GM12878 (cell line): ENCODE measurements around the gene ENG. TPM values are rescaled to one million over a fixed set of nuclear protein-coding genes. Genes with fewer than 3 reads are reported as not detected.

Experiments used
- ATAC-seq: fragments of 200-7000 bp; cut with Tn5 transposase; 3 replicates; pipeline ENCODE4 v1.9.1; 2020; ENCODE audit warnings: mild to moderate bottlenecking, moderate library complexity
- BruUV-seq: library from RNA; stranded (reverse); fragments of 400-500 nt; replicated peaks from 2 replicates; lab custom pipeline; 2021; lab: Mats Ljungman, UMichigan
- CTCF ChIA-PET: fragments of 300-600 bp; sonication (Branson Sonifier 250); formaldehyde crosslinking; extraction: SDS; loops from one replicate; lab custom pipeline; 2021; ENCODE audit warnings: inconsistent platforms; lab: Yijun Ruan, JAX
- POLR2A ChIA-PET: fragments of 350-600 bp; formaldehyde crosslinking; extraction: SDS; loops from one replicate; lab custom pipeline; 2021; ENCODE audit warnings: inconsistent platforms; lab: Charles Lee
- RAD21 ChIA-PET: fragments of 300-600 bp; sonication (Branson Sonifier 250); formaldehyde crosslinking; loops from one replicate; lab custom pipeline; 2023; ENCODE audit warnings: antibody characterized with exemption; ENCODE audit not compliant: unreplicated experiment; lab: Charles Lee
- SMC1A ChIA-PET: fragments of 300-600 bp; sonication (Branson Sonifier 250); formaldehyde crosslinking; loops from one replicate; lab custom pipeline; 2023; ENCODE audit not compliant: unreplicated experiment, uncharacterized antibody; lab: Charles Lee
- DNase-seq: peaks from one replicate; pipeline ENCODE4 v3.0.0-alpha.2; 2011; ENCODE audit warnings: low read depth, low spot score
- FAIRE-seq: peaks from 3 replicates; lab custom pipeline; 2011; peaks lifted over from hg19 to GRCh38; lab: Jason Lieb, UNC
- H2AFZ ChIP-seq: 2 replicates; pipeline ENCODE4 v1.6.0; 2011; ENCODE audit warnings: low read depth, low read length, control low read depth; ENCODE audit not compliant: control insufficient read depth
- H3K27ac ChIP-seq: 2 replicates; pipeline ENCODE4 v1.5.1; 2011; ENCODE audit warnings: control low read depth; ENCODE audit not compliant: control insufficient read depth, insufficient read depth
- H3K27me3 ChIP-seq, 2 experiments: replicated peaks in 1 of 2; 2 replicates each; pipeline versions ENCODE4 v1.6.0 to v1.6.1; 2011; ENCODE audit warnings: low read length in 1 of 2; ENCODE audit not compliant: control insufficient read depth in 2 of 2, insufficient read depth in 2 of 2
- H3K36me3 ChIP-seq, 2 experiments: 2 replicates each; pipeline ENCODE4 v1.5.1; 2011; ENCODE audit warnings: low read length in 1 of 2; ENCODE audit not compliant: control insufficient read depth in 2 of 2, insufficient read depth in 2 of 2
- H3K4me1 ChIP-seq: 2 replicates; pipeline ENCODE4 v1.6.1; 2011; ENCODE audit warnings: mild to moderate bottlenecking, low read length, moderate library complexity, mixed read lengths; ENCODE audit not compliant: control insufficient read depth, insufficient read depth
- H3K4me2 ChIP-seq: 2 replicates; pipeline ENCODE4 v1.6.0; 2011; ENCODE audit warnings: control low read depth; ENCODE audit not compliant: control insufficient read depth, insufficient read depth
- H3K4me3 ChIP-seq: fragments of 200-600 bp; sonication (generic); 2 replicates; pipeline ENCODE4 v1.5.1; 2016
- H3K79me2 ChIP-seq: 2 replicates; pipeline ENCODE4 v1.6.0; 2011; ENCODE audit warnings: low read length; ENCODE audit not compliant: control insufficient read depth, insufficient read depth
- H3K9ac ChIP-seq: 2 replicates; pipeline ENCODE4 v1.8.0; 2011; ENCODE audit warnings: low read length, control low read depth, mixed read lengths; ENCODE audit not compliant: control insufficient read depth, insufficient read depth
- H3K9me3 ChIP-seq: replicated peaks from 3 replicates; pipeline ENCODE4 v1.5.1; 2011; ENCODE audit warnings: mild to moderate bottlenecking, low read length; ENCODE audit not compliant: control insufficient read depth, insufficient read depth
- H4K20me1 ChIP-seq: 2 replicates; pipeline ENCODE4 v1.6.0; 2011; ENCODE audit not compliant: control insufficient read depth, insufficient read depth
- ATF3 ChIP-seq: IDR thresholded peaks from 2 replicates; pipeline ENCODE4 v1.6.1; 2011; ENCODE audit warnings: low read depth, mild to moderate bottlenecking, low read length, moderate library complexity, borderline replicate concordance; ENCODE audit errors: extremely low read depth
- CBX3 ChIP-seq: fragments of 200-600 bp; sonication (generic); IDR thresholded peaks from 2 replicates; pipeline ENCODE4 v1.6.1; 2016; ENCODE audit warnings: low read depth, borderline replicate concordance
- CREB1 ChIP-seq: IDR thresholded peaks from 2 replicates; pipeline ENCODE4 v1.6.1; 2012; ENCODE audit warnings: low read depth, mild to moderate bottlenecking, inconsistent platforms
- EP300 ChIP-seq, 2 experiments: fragments of 150-350 bp in 1 of 2; IDR thresholded peaks; 2 replicates each; pipeline ENCODE4 v1.6.1; 2011 to 2012; ENCODE audit warnings: low read depth in 2 of 2, low read length in 2 of 2, borderline replicate concordance in 1 of 2, improper control_type of control experiment in 1 of 2, inconsistent platforms in 1 of 2; ENCODE audit not compliant: control insufficient read depth in 1 of 2
- PBX3 ChIP-seq: IDR thresholded peaks from 2 replicates; pipeline ENCODE4 v1.6.1; 2011; ENCODE audit warnings: mild to moderate bottlenecking, low read depth, low read length, moderate library complexity; ENCODE audit not compliant: insufficient replicate concordance
- WGBS: methylation state at CpG from one replicate; pipeline ENCODE4 v1.1.6; 2016; ENCODE audit warnings: low lambda C conversion rate; ENCODE audit not compliant: insufficient replicate concordance, insufficient coverage; ENCODE audit errors: missing lambda C conversion rate; 5-methylcytosine and 5-hydroxymethylcytosine counted together
- in situ Hi-C: fragments of 300-500 bp; cut with MboI; formaldehyde crosslinking; loops from 9 replicates; pipeline ENCODE4 v1.14.3; 2018; ENCODE audit warnings: mixed read lengths
- intact Hi-C: fragments of 100-400 bp; cut with micrococcal nuclease; formaldehyde crosslinking; loops from one replicate; pipeline ENCODE4 v1.14.2; 2022; ENCODE audit not compliant: unreplicated experiment
- polyA plus RNA-seq, 11 experiments: library from polyadenylated mRNA; depleted of rRNA in 4 of 11; unstranded in 6 of 11; stranded (reverse) in 5 of 11; fragments of >200 nt; fragmentation: Nextera tagmentation in 4 of 11; fragmentation: Illumina TruSeq in 1 of 11; extraction: Ambion mirVana in 4 of 11; extraction: Trizol in 1 of 11; gene quantifications; 1 replicate in 1 of 11; 2 replicates in 10 of 11; pipeline versions ENCODE4 v1.2.1 to v1.2.3, GENCODE V29; 2011 to 2016; ENCODE audit warnings: inconsistent platforms in 2 of 11, missing spikeins in 2 of 11, low read depth in 1 of 11
- total RNA-seq, 4 experiments: library from RNA; depleted of rRNA in 3 of 4; stranded (reverse); fragments of >200 nt in 3 of 4; fragmentation: Illumina TruSeq in 1 of 4; extraction: Trizol in 1 of 4; gene quantifications; 2 replicates each; pipeline versions ENCODE4 v1.2.1 to v1.2.3, GENCODE V29; 2013 to 2021

The ENG gene
- total and polyA plus RNA-seq, 10 of the 15 experiments (the other 5 are each of a cell fraction or from before 2014, with no cell fraction given), result 0.14 to 10.1 (median 2.0) TPM

GRCh38 chr9:127885508-127886281 is 31.2 kb upstream of the ENG start:
- no peak for DNase-seq
- BruUV-seq, result no TSS peak
- POLR2A ChIA-PET, result interaction anchor here (0.6 to 1.3 kb wide), 5 partner anchors 9 to 990 kb away, joined by 3 to 4 read pairs (median 4); no protein-coding TSS in a partner anchor

More at GRCh38 chr9:127885508-127886281, 31.2 kb upstream of the ENG start:
- no peak overlapping the region for H3K4me2 ChIP-seq
- no peak for ATAC-seq
- SMC1A ChIA-PET, result no interaction called here
- H3K4me1 ChIP-seq, result no peaks in the 10 kb centered on the region; the same call in 1 of the 2 replicates
- WGBS, result 47% methylated on average over 13 of the region's 13 CpGs
- TF ChIP-seq CREB1 (no peak), PBX3 (no peak), CBX3 (no peak), EP300 (IDR thresholded peaks at IDR 0.05; ENCODE audit: borderline replicate concordance in 1 of 2, control insufficient read depth in 1 of 2, low read depth in 2 of 2, low read length in 2 of 2) (no peak), ATF3 (no peak)
- no peak overlapping the region for H3K4me3 ChIP-seq
- no peak overlapping the region for H2AFZ ChIP-seq
- no peaks in the 10 kb centered on the region for H3K9me3 ChIP-seq
- H3K9ac ChIP-seq, result no peak overlapping the region
- RAD21 ChIA-PET, result no interaction called here
- FAIRE-seq, result no peak
- no peaks in the 10 kb centered on the region for H3K27me3 ChIP-seq
- in situ Hi-C loops (no loop called here), intact Hi-C loops (no loop called here)
- peaks cover 4 to 9% of the 10 kb centered on the region in 2 experiments; a peak in 3 of 4 replicates for H3K36me3 ChIP-seq
- H3K79me2 ChIP-seq, result no peaks in the 10 kb centered on the region
- no peak overlapping the region for H3K27ac ChIP-seq
- CTCF ChIA-PET, result interaction anchor here (1.3 to 1.4 kb wide), 2 partner anchors 35 to 151 kb away, joined by 5 read pairs; partner anchors contain the start of gene TOR2A
- no peaks in the 10 kb centered on the region for H4K20me1 ChIP-seq
